ENCODE measurements around the gene PITPNM1. TPM values are rescaled to one million over a fixed set of nuclear protein-coding genes. Genes with fewer than 3 reads are reported as not detected.
A peak's percentile ranks its signal among the peaks of the same experiment; 100 is the strongest.
"Not testable (repeated sequence)": the region's sequence is repeated elsewhere in the genome, so short reads cannot be mapped to it uniquely, and the experiment has no call there.

The PITPNM1 gene
- total and polyA plus RNA-seq, 2 experiments from 2014 or later = 9.1 to 57.1 TPM

GRCh38 chr11:67465530-67465929 is 39.6 kb downstream of the PITPNM1 start:
- H3K27me3 Mint-ChIP-seq (ENCODE audit: insufficient read depth, low read depth, poor library complexity) = peaks cover 18% of the 10 kb centered on the region
- H3K4me2 ChIP-seq = peak overlapping the region; percentile 94
- H3K36me3 Mint-ChIP-seq (ENCODE audit: low read depth); H3K36me3 ChIP-seq (ENCODE audit: insufficient read depth); H4K20me1 ChIP-seq (replicated peaks; ENCODE audit: insufficient read depth); H2AFZ ChIP-seq; H3K9me3 Mint-ChIP-seq; ATAC-seq; DNase-seq (ENCODE audit: low spot score); H3F3A ChIP-seq (replicated peaks; ENCODE audit: low read depth); H3K9me2 ChIP-seq (ENCODE audit: insufficient read depth); H3K27me3 ChIP-seq (ENCODE audit: insufficient read depth); H3K79me2 ChIP-seq (replicated peaks; ENCODE audit: insufficient read depth): not testable (repeated sequence)
- H3K4me3 Mint-ChIP-seq = peak overlapping the region; percentile 85
- peak overlapping the region; percentile 93 for H3K4me3 ChIP-seq
- peaks cover 13% of the 10 kb centered on the region; the same call in 1 of the 2 replicates for H3K4me1 ChIP-seq (ENCODE audit: insufficient read depth)
- peak overlapping the region; percentile 92 for H3K27ac Mint-ChIP-seq
- peak overlapping the region; percentile 84; the same call in 1 of the 2 replicates for H3K27ac ChIP-seq (ENCODE audit: low read depth)
- peaks cover 15% of the 10 kb centered on the region; the same call in 2 of the 3 replicates for H3K4me1 Mint-ChIP-seq

GRCh38 chr11:67465189-67465510 is 40.0 kb downstream of the PITPNM1 start:
- H3K4me3 ChIP-seq = peak overlapping the region; percentile 93
- peaks cover 9% of the 10 kb centered on the region; the same call in 1 of the 2 replicates for H3K79me2 ChIP-seq (replicated peaks; ENCODE audit: insufficient read depth)
- H4K20me1 ChIP-seq (replicated peaks; ENCODE audit: insufficient read depth) = no peaks in the 10 kb centered on the region
- DNase-seq (ENCODE audit: low spot score) (peak; percentile 32), ATAC-seq (peak; percentile 3; the same call in 2 of the 3 replicates)
- H3K4me3 Mint-ChIP-seq = peak overlapping the region; percentile 85
- peak overlapping the region; percentile 94 for H3K4me2 ChIP-seq
- H3K27ac Mint-ChIP-seq = peak overlapping the region; percentile 92
- H3K9me2 ChIP-seq (ENCODE audit: insufficient read depth) = no peaks in the 10 kb centered on the region
- peaks cover 15% of the 10 kb centered on the region; the same call in 2 of the 3 replicates for H3K4me1 Mint-ChIP-seq
- H3K27ac ChIP-seq (ENCODE audit: low read depth) = peak overlapping the region; percentile 84; the same call in 1 of the 2 replicates
- no peak overlapping the region for H2AFZ ChIP-seq
- no peaks in the 10 kb centered on the region for H3K36me3 ChIP-seq (ENCODE audit: insufficient read depth)
- H3K27me3 Mint-ChIP-seq (ENCODE audit: insufficient read depth, low read depth, poor library complexity) = peaks cover 18% of the 10 kb centered on the region
- H3K9me3 Mint-ChIP-seq = no peaks in the 10 kb centered on the region
- H3K36me3 Mint-ChIP-seq (ENCODE audit: low read depth) = no peaks in the 10 kb centered on the region; the same call in 2 of the 3 replicates
- H3F3A ChIP-seq (replicated peaks; ENCODE audit: low read depth) = no peaks in the 10 kb centered on the region
- H3K4me1 ChIP-seq (ENCODE audit: insufficient read depth) = peaks cover 13% of the 10 kb centered on the region; the same call in 1 of the 2 replicates
- H3K27me3 ChIP-seq (ENCODE audit: insufficient read depth) = no peaks in the 10 kb centered on the region
- TF ChIP-seq POLR2AphosphoS5 (IDR thresholded peaks at IDR 0.05; ENCODE audit: low read depth) = no peak
- TF ChIP-seq NANOG (IDR thresholded peaks at IDR 0.05; ENCODE audit: borderline replicate concordance) = no peak
- no peak for TF ChIP-seq JUNB (IDR thresholded peaks at IDR 0.05; ENCODE audit: unreplicated experiment)
- TF ChIP-seq REST (IDR thresholded peaks at IDR 0.05; ENCODE audit: unreplicated experiment) = no peak
- no peak for TF ChIP-seq CREB1 (CRISPR knock-in tag; IDR thresholded peaks at IDR 0.05; ENCODE audit: low read depth)
- no peak for TF ChIP-seq ZNF331 (CRISPR knock-in tag; IDR thresholded peaks at IDR 0.05; ENCODE audit: low read depth)
- TF ChIP-seq ZNF114 (CRISPR knock-in tag; IDR thresholded peaks at IDR 0.05) = no peak
- no peak for TF ChIP-seq ETS1 (IDR thresholded peaks at IDR 0.05)
- TF ChIP-seq EZH2phosphoT487 (IDR thresholded peaks at IDR 0.05; ENCODE audit: unreplicated experiment) = no peak
- TF ChIP-seq CTCF (conservative IDR thresholded peaks at IDR 0.05; ENCODE audit: low read depth in 2 of 2) = no peak
- TF ChIP-seq EZH2 (IDR thresholded peaks at IDR 0.05; ENCODE audit: low read depth, unreplicated experiment) = no peak
- no peak for TF ChIP-seq STAT1 (IDR thresholded peaks at IDR 0.05; ENCODE audit: unreplicated experiment)
